Ishikawa (cell line): ENCODE measurements around the gene ELF5.

Experiments
- CEBPB ChIP-seq: IDR thresholded peaks from 2 replicates; pipeline ENCODE4 v1.6.1; 2012
- EGR1 ChIP-seq: IDR thresholded peaks from 2 replicates; pipeline ENCODE4 v1.6.1; 2012
- EP300 ChIP-seq: IDR thresholded peaks from 2 replicates; pipeline ENCODE4 v1.6.1; 2012; ENCODE audit warnings: borderline replicate concordance
- FOXM1 ChIP-seq: IDR thresholded peaks from 2 replicates; pipeline ENCODE4 v1.6.1; 2012; ENCODE audit warnings: low read depth, borderline replicate concordance
- NFIC ChIP-seq: IDR thresholded peaks from 2 replicates; pipeline ENCODE4 v1.6.1; 2012
- RAD21 ChIP-seq: IDR thresholded peaks from 2 replicates; pipeline ENCODE4 v1.6.1; 2012; ENCODE audit warnings: low read depth
- TAF1 ChIP-seq: IDR thresholded peaks from 2 replicates; pipeline ENCODE4 v1.6.1; 2012; ENCODE audit warnings: low read depth, mild to moderate bottlenecking
- TCF12 ChIP-seq: IDR thresholded peaks from 2 replicates; pipeline ENCODE4 v1.6.1; 2012; ENCODE audit warnings: low read depth
- TEAD4 ChIP-seq: IDR thresholded peaks from 2 replicates; pipeline ENCODE4 v1.6.1; 2012
- YY1 ChIP-seq: IDR thresholded peaks from 2 replicates; pipeline ENCODE4 v1.6.1; 2012; ENCODE audit warnings: low read depth
- ZBTB7A ChIP-seq: IDR thresholded peaks from 2 replicates; pipeline ENCODE4 v1.6.1; 2012; ENCODE audit warnings: low read depth
- TF ChIP-seq, protein P1 (sequence below): IDR thresholded peaks from 2 replicates; pipeline ENCODE4 v1.6.1; 2012
- TF ChIP-seq, protein P2 (sequence below): IDR thresholded peaks from 2 replicates; pipeline ENCODE4 v1.6.1; 2012; ENCODE audit warnings: low read depth, mild to moderate bottlenecking
- TF ChIP-seq, protein P3 (sequence below): IDR thresholded peaks from 2 replicates; pipeline ENCODE4 v1.6.1; 2012

DNA sequence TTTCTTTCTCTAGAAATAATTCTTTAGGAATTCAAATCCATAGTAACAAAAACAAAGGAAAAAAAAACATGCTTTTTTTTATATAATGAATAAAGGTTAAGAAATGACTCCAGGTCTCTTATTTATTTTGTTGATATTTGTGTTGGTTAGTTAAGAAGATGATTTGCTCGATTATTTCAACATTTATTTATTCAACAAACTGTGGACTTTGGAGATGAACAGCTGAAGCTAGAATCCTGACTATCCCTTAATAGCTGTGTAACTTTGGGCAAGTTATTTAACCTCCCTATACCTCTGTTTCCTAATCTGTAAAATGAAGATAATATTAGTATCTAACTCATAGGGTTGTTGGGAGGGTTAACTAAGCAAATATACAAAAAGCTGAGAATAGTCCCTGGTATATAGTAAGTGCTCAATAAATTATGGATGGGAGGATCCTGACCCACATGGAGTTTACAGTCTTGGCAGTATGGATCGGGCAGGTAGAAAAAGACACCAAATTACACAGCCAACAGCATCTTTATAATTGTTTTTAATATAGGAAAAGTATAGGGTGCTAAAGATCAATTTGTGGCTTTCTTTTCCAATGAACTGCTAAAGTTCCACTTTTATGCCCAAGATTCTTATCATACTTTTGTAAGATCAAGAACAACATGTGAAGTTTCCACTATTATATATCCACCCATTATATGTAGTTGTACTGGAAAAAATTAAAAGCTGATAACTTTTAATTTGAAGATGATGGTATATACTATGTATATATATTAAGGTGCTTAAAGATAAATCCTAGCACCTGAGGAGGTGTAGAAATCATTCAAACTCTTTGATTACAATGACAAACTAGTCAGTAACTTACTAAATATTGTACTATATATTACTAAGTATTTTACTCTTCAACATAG, 76.1 kb downstream of the ELF5 start:
- TF ChIP-seq YY1 (no peak), EP300 (no peak), ZBTB7A (no peak), TEAD4 (no peak), CEBPB (no peak), TCF12 (no peak), NFIC (no peak), TAF1 (no peak), EGR1 (no peak), RAD21 (no peak), FOXM1 (no peak)
- TF ChIP-seq, protein P1, sequence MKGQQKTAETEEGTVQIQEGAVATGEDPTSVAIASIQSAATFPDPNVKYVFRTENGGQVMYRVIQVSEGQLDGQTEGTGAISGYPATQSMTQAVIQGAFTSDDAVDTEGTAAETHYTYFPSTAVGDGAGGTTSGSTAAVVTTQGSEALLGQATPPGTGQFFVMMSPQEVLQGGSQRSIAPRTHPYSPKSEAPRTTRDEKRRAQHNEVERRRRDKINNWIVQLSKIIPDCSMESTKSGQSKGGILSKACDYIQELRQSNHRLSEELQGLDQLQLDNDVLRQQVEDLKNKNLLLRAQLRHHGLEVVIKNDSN = no peak
- TF ChIP-seq, protein P2, sequence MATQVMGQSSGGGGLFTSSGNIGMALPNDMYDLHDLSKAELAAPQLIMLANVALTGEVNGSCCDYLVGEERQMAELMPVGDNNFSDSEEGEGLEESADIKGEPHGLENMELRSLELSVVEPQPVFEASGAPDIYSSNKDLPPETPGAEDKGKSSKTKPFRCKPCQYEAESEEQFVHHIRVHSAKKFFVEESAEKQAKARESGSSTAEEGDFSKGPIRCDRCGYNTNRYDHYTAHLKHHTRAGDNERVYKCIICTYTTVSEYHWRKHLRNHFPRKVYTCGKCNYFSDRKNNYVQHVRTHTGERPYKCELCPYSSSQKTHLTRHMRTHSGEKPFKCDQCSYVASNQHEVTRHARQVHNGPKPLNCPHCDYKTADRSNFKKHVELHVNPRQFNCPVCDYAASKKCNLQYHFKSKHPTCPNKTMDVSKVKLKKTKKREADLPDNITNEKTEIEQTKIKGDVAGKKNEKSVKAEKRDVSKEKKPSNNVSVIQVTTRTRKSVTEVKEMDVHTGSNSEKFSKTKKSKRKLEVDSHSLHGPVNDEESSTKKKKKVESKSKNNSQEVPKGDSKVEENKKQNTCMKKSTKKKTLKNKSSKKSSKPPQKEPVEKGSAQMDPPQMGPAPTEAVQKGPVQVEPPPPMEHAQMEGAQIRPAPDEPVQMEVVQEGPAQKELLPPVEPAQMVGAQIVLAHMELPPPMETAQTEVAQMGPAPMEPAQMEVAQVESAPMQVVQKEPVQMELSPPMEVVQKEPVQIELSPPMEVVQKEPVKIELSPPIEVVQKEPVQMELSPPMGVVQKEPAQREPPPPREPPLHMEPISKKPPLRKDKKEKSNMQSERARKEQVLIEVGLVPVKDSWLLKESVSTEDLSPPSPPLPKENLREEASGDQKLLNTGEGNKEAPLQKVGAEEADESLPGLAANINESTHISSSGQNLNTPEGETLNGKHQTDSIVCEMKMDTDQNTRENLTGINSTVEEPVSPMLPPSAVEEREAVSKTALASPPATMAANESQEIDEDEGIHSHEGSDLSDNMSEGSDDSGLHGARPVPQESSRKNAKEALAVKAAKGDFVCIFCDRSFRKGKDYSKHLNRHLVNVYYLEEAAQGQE = no peak
- TF ChIP-seq, protein P3, sequence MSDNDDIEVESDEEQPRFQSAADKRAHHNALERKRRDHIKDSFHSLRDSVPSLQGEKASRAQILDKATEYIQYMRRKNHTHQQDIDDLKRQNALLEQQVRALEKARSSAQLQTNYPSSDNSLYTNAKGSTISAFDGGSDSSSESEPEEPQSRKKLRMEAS = no peak
